ENCODE measurements around the gene ENTPD8.

The ENTPD8 gene

DNA sequence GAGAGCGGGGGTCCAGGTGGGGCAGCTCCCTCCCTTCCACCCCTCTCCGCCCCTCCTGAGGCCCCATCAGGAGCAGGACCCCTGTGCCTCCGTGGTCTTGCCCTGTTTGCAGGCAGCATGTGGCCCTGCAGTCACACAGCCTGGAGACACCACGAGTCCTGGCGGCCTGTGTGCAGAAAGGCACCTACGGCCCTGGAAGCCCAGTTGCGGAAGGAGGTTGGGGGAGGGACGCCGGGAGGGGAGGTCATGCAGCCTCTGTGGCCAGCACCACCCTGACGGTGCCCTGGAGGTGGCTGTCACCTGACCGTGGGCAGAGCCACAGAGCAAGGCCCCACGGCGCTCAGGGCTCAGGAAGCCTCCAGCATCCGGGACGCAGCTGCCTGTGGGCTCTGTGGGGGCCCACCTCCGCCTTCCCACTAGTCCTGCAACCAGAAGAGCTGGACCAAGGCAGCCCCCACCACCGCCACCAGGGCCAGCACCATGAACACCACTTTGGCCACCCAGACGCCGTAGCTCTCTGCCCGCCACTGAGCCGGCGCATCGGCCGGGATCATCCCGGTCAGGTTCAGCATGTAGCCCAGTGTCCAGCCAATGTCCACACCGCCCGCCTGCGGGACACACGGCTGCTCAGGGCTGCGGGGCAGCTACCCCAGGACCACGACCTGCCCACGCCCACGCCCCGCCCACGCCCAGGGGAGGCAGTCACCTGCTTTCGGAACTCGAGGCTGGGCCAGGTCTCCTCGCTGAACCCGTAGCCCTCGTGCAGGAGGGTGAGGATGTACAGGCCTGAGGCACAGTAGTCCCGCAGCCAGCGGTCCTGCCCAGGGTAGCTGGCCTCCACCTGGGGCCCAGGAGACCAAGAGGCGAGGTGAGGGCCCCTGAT lies 6.4 kb downstream of the ENTPD8 start:
- DNase-seq (ENCODE audit: low read depth): no peak
- TF ChIP-seq, protein P1, sequence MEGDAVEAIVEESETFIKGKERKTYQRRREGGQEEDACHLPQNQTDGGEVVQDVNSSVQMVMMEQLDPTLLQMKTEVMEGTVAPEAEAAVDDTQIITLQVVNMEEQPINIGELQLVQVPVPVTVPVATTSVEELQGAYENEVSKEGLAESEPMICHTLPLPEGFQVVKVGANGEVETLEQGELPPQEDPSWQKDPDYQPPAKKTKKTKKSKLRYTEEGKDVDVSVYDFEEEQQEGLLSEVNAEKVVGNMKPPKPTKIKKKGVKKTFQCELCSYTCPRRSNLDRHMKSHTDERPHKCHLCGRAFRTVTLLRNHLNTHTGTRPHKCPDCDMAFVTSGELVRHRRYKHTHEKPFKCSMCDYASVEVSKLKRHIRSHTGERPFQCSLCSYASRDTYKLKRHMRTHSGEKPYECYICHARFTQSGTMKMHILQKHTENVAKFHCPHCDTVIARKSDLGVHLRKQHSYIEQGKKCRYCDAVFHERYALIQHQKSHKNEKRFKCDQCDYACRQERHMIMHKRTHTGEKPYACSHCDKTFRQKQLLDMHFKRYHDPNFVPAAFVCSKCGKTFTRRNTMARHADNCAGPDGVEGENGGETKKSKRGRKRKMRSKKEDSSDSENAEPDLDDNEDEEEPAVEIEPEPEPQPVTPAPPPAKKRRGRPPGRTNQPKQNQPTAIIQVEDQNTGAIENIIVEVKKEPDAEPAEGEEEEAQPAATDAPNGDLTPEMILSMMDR (IDR thresholded peaks at IDR 0.05; ENCODE audit: low read length, missing control alignments): no peak

DNA sequence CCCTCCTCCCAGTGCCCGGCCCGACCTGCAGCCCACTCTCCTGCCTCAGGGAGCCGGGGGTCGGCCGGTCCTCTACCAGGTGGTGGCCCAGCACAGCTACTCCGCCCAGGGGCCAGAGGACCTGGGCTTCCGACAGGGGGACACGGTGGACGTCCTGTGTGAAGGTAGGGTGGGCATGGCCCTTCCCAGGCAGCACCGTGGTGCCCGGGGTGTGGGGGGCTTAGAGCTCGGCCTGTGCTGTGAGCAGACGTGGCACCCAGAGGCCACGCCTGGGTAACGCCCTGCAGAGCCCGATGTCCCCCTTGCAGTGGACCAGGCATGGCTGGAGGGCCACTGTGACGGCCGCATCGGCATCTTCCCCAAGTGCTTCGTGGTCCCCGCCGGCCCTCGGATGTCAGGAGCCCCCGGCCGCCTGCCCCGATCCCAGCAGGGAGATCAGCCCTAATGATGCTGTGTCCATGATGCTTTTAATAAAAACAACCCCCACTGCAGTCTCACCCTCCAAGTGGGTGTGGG lies 7.2 kb downstream of the ENTPD8 start:
- TF ChIP-seq, protein P1 (IDR thresholded peaks at IDR 0.05; ENCODE audit: low read length, missing control alignments): no peak
- H3K4me3 ChIP-seq (replicated peaks; ENCODE audit: low read depth, low read length): no peak overlapping the region
- no peak for DNase-seq (ENCODE audit: low read depth)

More for the DNA sequence above, 6.4 kb downstream of the ENTPD8 start:
- no peak overlapping the region for H3K4me3 ChIP-seq (replicated peaks; ENCODE audit: low read depth, low read length)

DNA sequence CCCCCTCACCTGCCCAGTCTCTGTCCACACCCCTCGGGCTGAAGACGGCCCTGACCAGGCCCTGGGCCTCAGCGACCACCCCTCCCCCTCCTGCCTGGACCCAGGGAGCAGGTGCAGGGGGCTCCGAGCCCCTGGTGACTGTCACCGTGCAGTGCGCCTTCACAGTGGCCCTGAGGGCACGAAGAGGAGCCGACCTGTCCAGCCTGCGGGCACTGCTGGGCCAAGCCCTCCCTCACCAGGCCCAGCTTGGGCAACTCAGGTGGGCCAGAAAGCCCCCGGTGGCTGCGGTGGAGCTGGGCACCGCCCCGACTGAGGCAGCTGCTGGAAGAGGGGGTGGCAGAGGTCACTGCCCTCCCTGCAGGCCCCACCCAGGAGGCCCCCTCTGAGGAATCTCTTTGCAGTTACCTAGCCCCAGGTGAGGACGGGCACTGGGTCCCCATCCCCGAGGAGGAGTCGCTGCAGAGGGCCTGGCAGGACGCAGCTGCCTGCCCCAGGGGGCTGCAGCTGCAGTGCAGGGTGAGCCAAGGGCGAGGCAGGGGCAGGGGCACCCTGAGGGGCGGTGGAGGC lies 7.7 kb downstream of the ENTPD8 start:
- no peak overlapping the region for H3K4me3 ChIP-seq (replicated peaks; ENCODE audit: low read depth, low read length)
- DNase-seq (ENCODE audit: low read depth): no peak
- TF ChIP-seq, protein P1 (IDR thresholded peaks at IDR 0.05; ENCODE audit: low read length, missing control alignments): no peak

DNA sequence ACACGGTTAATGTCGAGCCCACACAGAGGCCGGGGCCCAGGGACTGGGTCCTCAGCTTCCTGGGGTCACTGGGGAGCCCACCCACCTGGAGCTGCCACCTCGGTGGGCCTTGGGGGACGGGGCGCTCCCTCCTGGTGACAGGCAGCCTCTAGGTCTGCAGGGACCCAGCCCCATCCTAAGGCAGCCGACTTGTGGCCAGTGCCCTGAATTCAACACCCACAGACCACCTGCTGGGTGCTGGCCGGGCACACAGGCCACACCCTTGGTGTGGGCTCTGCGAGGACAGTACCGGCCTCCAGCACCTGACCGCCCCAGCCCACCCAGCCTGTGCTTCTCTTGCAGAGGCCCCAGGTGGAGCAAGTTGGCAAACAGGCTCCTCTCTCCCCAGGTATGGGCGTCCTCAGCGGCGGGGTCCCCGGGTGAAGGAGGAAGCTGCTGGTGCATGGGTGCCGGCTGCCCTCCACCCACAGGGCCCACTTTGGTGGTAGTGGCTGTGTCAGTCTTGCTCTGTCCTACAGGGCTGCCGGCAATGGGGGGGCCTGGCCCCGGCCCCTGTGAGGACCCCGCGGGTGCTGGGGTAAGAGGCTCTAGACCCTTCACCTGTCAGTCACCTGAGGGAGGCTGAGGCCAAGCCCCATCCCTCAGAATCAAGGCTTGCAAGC lies 8.3 kb downstream of the ENTPD8 start:
- H3K4me3 ChIP-seq (replicated peaks; ENCODE audit: low read depth, low read length): no peak overlapping the region
- TF ChIP-seq, protein P1 (IDR thresholded peaks at IDR 0.05; ENCODE audit: low read length, missing control alignments): no peak
- DNase-seq (ENCODE audit: low read depth): no peak

DNA sequence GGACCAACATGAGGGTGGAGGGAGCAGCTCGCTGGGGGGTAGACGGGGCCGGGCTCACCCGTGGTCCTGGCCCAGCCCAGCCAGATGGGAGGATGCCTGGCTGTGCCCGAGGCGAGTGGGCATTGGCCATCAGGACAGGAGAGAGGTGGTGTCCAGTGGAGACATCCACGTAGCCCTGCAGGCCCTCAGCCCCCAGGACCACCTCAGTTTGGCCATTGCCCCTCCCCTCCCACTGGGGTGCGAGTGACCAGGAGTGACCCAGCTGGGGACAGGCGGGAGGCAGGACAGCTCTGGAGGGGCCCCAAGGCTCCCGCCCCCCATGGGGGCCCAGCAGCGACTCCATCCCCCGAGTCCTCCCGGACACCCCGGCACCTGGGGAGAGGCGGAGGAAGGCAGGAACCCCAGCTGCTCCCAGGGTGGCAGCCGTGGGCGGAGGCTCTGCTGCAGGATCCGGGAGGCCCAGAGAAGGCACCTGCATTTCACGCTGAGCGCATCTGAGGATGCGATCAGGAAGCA lies 9.7 kb downstream of the ENTPD8 start:
- TF ChIP-seq, protein P1 (IDR thresholded peaks at IDR 0.05; ENCODE audit: low read length, missing control alignments): no peak
- H3K4me3 ChIP-seq (replicated peaks; ENCODE audit: low read depth, low read length): no peak overlapping the region
- no peak for DNase-seq (ENCODE audit: low read depth)

DNA sequence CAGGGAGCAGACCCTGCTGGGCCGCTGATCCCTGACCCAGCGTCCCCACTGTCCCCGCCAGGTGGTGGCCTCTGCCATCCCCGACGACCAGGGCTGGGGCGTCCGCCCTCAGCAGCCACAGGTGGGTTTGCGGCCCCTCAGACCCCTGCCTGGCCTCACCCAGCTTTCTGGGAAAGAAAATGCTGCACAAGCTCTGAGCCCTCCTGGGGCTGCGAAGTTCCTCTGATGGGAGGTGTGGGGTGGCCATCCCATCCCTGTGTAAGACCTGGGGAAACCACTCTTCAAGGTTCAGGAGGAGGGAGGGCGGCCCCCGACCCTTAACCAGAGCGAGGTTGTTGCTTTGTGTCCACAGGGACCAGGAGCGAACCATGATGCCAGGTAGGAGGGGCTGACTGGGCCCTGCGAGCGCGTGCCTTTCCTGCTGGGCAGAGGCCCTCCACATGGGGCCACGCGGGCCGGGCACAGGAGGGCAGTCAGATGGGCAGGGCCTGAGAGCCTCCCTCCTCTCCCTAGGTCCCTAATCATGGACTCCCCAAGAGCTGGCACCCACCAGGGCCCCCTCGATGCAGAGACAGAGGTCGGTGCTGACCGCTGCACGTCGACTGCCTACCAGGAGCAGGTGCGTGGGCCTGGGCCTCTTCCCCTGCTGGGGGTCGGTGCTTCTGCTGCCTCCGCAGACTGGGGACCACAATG lies 10.3 kb downstream of the ENTPD8 start:
- H3K4me3 ChIP-seq (replicated peaks; ENCODE audit: low read depth, low read length): no peak overlapping the region
- no peak for DNase-seq (ENCODE audit: low read depth)
- TF ChIP-seq, protein P1 (IDR thresholded peaks at IDR 0.05; ENCODE audit: low read length, missing control alignments): no peak

Measured in fibroblast of pulmonary artery (primary cell).